AG04449 (cell line): ENCODE measurements around the gene COX6B2.

Source experiments
- CTCF ChIA-PET: fragments of 350-600 bp; formaldehyde crosslinking; extraction: SDS; loops from one replicate; lab custom pipeline; 2021; ENCODE audit warnings: antibody characterized with exemption; lab: Yijun Ruan, JAX
- POLR2A ChIA-PET: fragments of 400-600, 350-600 bp; formaldehyde crosslinking; extraction: SDS; loops from one replicate; lab custom pipeline; 2020; ENCODE audit warnings: antibody characterized with exemption, inconsistent platforms; lab: Yijun Ruan, JAX
- DNase-seq: peaks from one replicate; pipeline ENCODE4 v3.0.0-alpha.2; 2010; ENCODE audit warnings: low read depth, low spot score
- H3K4me3 ChIP-seq: 2 replicates; pipeline ENCODE4 v1.5.1; 2011; ENCODE audit warnings: low read depth, mild to moderate bottlenecking, control low read depth, low read length
- TF ChIP-seq, protein P1 (sequence below): IDR thresholded peaks from one replicate; pipeline ENCODE4 v1.5.1; 2011; ENCODE audit warnings: mild to moderate bottlenecking, moderate library complexity, low read length, control low read depth, inconsistent platforms; ENCODE audit not compliant: insufficient read depth; ENCODE audit errors: missing control alignments

Gene COX6B2

DNA sequence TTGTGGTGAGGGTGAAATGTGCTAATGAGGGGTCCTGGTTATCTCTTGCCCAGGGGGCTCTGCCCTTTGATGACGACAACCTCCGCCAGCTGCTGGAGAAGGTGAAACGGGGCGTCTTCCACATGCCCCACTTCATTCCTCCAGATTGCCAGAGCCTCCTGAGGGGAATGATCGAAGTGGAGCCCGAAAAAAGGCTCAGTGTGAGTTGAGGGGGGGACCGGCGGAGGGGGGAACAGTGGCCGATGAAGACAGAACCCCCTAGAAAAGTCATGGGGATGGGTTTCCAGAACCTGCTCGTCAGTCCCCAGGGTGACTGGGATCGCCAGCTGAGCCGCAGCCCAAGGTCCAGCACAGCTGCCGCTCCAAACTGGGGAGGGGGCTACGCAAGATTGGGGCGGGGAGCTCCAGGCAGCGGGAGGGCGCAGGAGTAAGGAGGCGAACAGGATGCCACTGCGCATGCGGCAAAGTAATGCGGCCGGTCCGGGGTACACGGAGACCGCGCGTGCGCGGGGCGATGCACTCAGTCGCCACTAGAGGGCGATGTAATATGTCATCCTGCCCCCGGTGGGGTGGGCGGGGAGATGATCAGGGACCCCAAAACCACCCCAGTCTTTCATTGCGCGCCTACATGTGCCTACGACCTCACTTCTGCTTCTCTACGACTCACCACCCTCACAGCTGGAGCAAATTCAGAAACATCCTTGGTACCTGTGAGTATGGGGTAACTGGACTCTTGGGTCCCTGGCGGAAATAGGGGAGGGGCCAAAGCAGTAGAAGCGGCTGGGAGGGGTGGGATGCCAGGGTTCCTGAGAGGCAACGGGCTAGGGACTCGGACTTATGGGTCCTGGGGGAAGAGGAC is 52.8 kb downstream of the COX6B2 start:
- no peak for DNase-seq
- peak overlapping the region; percentile 23; the same call in 1 of the 2 replicates for H3K4me3 ChIP-seq
- ChIA-PET POLR2A (interaction anchor here (0.5 to 1.8 kb wide), 5 partner anchors 38 to 105 kb away, joined by 3 to 6 read pairs (median 3); no protein-coding TSS in a partner anchor), CTCF (interaction anchor here (0.6 to 6.8 kb wide), 50 partner anchors 8 to 1035 kb away, joined by 3 to 135 read pairs (median 4); partner anchors contain the start of genes BRSK1, DNAAF3, HSPBP1 and KMT5C)
- TF ChIP-seq, protein P1, sequence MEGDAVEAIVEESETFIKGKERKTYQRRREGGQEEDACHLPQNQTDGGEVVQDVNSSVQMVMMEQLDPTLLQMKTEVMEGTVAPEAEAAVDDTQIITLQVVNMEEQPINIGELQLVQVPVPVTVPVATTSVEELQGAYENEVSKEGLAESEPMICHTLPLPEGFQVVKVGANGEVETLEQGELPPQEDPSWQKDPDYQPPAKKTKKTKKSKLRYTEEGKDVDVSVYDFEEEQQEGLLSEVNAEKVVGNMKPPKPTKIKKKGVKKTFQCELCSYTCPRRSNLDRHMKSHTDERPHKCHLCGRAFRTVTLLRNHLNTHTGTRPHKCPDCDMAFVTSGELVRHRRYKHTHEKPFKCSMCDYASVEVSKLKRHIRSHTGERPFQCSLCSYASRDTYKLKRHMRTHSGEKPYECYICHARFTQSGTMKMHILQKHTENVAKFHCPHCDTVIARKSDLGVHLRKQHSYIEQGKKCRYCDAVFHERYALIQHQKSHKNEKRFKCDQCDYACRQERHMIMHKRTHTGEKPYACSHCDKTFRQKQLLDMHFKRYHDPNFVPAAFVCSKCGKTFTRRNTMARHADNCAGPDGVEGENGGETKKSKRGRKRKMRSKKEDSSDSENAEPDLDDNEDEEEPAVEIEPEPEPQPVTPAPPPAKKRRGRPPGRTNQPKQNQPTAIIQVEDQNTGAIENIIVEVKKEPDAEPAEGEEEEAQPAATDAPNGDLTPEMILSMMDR = peak; percentile 77

DNA sequence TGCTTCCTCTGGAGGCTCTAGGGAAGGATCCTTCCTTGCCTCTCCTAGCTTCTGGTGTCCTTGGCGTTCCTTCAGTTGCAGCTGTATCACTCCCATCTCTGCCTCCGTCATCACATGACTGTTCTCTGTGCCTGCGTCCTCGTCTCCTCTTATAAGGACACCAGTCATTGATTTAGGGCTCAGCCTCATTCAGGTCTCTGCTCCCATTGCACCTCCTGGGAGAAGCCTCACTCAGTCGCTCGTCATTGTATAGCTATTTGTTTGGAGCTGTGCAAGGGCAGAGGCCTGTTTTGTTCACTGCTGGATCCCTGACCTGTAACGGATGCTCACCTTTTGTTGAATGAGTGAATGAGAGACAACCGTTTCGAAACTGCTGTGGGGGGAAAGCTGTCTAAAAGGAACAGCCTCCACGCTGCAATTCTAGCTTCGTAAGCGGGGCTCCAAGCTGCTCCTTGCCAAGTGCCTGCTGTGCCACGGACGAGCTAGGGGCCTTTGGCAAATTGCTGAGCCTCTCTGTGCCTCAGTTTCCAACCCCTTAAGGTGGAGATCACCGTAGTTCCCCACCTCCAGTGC is 53.5 kb downstream of the COX6B2 start:
- POLR2A ChIA-PET = interaction anchor here (0.6 to 1.8 kb wide), 3 partner anchors 65 to 106 kb away, joined by 3 to 6 read pairs (median 3); no protein-coding TSS in a partner anchor
- DNase-seq = no peak
- TF ChIP-seq, protein P1 = no peak
- CTCF ChIA-PET = interaction anchor here (0.6 to 6.8 kb wide), 40 partner anchors 9 to 1035 kb away, joined by 3 to 135 read pairs (median 6); partner anchors contain the start of genes BRSK1, DNAAF3, HSPBP1 and KMT5C
- H3K4me3 ChIP-seq = no peak overlapping the region

DNA sequence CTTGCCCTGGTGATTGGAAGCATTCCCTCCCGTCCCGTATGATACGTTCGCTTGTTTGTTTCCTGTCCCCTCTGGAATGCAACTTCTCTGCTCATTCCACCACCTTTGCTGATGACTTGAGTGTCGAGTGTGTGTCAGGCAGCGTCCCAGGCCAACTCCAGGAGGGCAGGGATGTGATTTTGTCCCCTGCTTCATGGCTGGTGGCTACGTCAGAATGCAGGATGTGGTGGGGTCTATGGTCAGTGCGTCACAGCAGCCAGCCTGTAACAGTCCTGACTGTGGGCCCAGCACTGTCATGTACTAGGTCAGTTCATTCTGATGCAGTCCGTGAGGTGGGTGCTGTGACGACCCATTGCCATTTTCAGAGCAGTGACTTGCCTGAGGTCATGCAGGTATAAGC is 54.5 kb downstream of the COX6B2 start:
- ChIA-PET POLR2A (no interaction called here), CTCF (interaction anchor here (3.7 to 6.8 kb wide), 4 partner anchors 9 to 84 kb away, joined by 27 to 135 read pairs (median 88); partner anchors contain the start of genes KMT5C, TMEM150B and TMEM238)
- TF ChIP-seq, protein P1 = no peak
- H3K4me3 ChIP-seq = no peak overlapping the region
- no peak for DNase-seq
